ENCODE results near the gene CDH23. TPM values are rescaled to one million over a fixed set of nuclear protein-coding genes. Genes with fewer than 3 reads are reported as not detected.

CDH23 gene
- total and polyA plus RNA-seq, 2 of the 8 experiments (the other 6 are each of a cell fraction or from before 2014, with no cell fraction given) = 1.9 to 4.9 TPM

GRCh38 chr10:71528371-71529206, 131.9 kb downstream of the CDH23 start:
- FAIRE-seq (no peak), DNase-seq (ENCODE audit: low read depth in 1 of 2, low spot score in 2 of 2) (peak in 1 of 2 experiments; percentile 63)
- Histone ChIP-seq H3K27me3 (replicated peaks in 1 of 4; ENCODE audit: control insufficient read depth in 3 of 4, extremely low read depth in 1 of 4, insufficient read depth in 3 of 4, low read length in 3 of 4) (no peaks in the 10 kb centered on the region), H3K4ac (replicated peaks; ENCODE audit: insufficient read length, low read depth, low read length) (no peak overlapping the region), H2BK12ac (ENCODE audit: low read depth, low read length) (peak overlapping the region; percentile 84; the same call in 1 of the 2 replicates), H2BK120ac (replicated peaks; ENCODE audit: low read depth, low read length) (peak overlapping the region; percentile 29), H3K56ac (replicated peaks; ENCODE audit: insufficient read length, low read depth, low read length) (no peak overlapping the region), H4K91ac (replicated peaks; ENCODE audit: insufficient read length, low read length) (peak overlapping the region; percentile 2), H3K23ac (ENCODE audit: insufficient read length) (no peak overlapping the region), H4K20me1 (replicated peaks in 1 of 2; ENCODE audit: control insufficient read depth in 1 of 2, insufficient read depth in 2 of 2, low read length in 2 of 2) (no peaks in the 10 kb centered on the region), H4K8ac (ENCODE audit: extremely low read depth, insufficient read depth, low read length) (peak overlapping the region; percentile 62; the same call in 1 of the 2 replicates), H3K79me2 (ENCODE audit: control insufficient read depth in 1 of 2, insufficient read depth in 2 of 2, low read length in 2 of 2) (no peaks in the 10 kb centered on the region), H3K9me3 (ENCODE audit: insufficient read depth in 2 of 2, low read depth in 1 of 2, low read length in 1 of 2) (no peaks in the 10 kb centered on the region), H3K4me3 (ENCODE audit: extremely low read depth in 1 of 4, insufficient read depth in 2 of 4, low read depth in 3 of 4, low read length in 4 of 4) (peak overlapping the region in 1 of 4 experiments; percentile 15; a peak in 2 of 8 replicates), H3K14ac (ENCODE audit: insufficient read length) (no peak overlapping the region), H2BK20ac (ENCODE audit: low read length) (0 out of 2 replicates have a peak overlapping the region, but pooled peaks have one; percentile 93), H4K5ac (ENCODE audit: insufficient read length, low read depth, low read length) (no peak overlapping the region), H3K9ac (replicated peaks in 1 of 4; ENCODE audit: extremely low read depth in 1 of 4, low read depth in 3 of 4, low read length in 3 of 4) (no peak overlapping the region; a peak in 2 of 7 replicates), H3K4me2 (ENCODE audit: insufficient read depth in 1 of 2, low read depth in 2 of 2, low read length in 2 of 2) (peak overlapping the region; percentile 36 to 43; a peak in 2 of 4 replicates), H2AK5ac (ENCODE audit: low read depth, low read length) (peak overlapping the region; percentile 88; the same call in 1 of the 2 replicates), H2BK15ac (ENCODE audit: low read length) (0 out of 2 replicates have a peak overlapping the region, but pooled peaks have one; percentile 72), H3K23me2 (ENCODE audit: low read depth, low read length) (no peaks in the 10 kb centered on the region), H2BK5ac (ENCODE audit: low read depth, low read length) (peak overlapping the region; percentile 66; the same call in 1 of the 2 replicates), H3K27ac (ENCODE audit: low read depth, low read length) (no peak overlapping the region; the same call in 1 of the 2 replicates), H3K18ac (ENCODE audit: extremely low read depth, low read length) (peak overlapping the region; percentile 26; the same call in 1 of the 2 replicates), H3K79me1 (ENCODE audit: low read depth, low read length) (no peaks in the 10 kb centered on the region), H3K36me3 (ENCODE audit: control insufficient read depth in 2 of 4, insufficient read depth in 4 of 4, low read length in 3 of 4) (no peaks in the 10 kb centered on the region), H3K4me1 (replicated peaks in 1 of 4; ENCODE audit: control insufficient read depth in 3 of 4, insufficient read depth in 4 of 4, low read length in 3 of 4) (peaks cover 4 to 20% (median 16%) of the 10 kb centered on the region in 4 experiments), H2AFZ (ENCODE audit: low read length) (no peak overlapping the region)
- CTCF ChIA-PET (ENCODE audit: partially characterized antibody) = interaction anchor here (0.8 to 5.7 kb wide), 14 partner anchors 9 to 215 kb away, joined by 3 to 53 read pairs (median 4); no protein-coding TSS in a partner anchor
- POLR2A ChIA-PET (ENCODE audit: partially characterized antibody) = interaction anchor here (0.7 to 1.3 kb wide), 2 partner anchors 11 to 20 kb away, joined by 3 to 4 read pairs; no protein-coding TSS in a partner anchor
- whole genome bisulfite sequencing, 2 experiments (ENCODE audit: extremely low coverage in 1 of 2, insufficient coverage in 1 of 2, insufficient read length in 1 of 2, insufficient replicate concordance in 2 of 2, low coverage in 1 of 2, low lambda C conversion rate in 2 of 2, missing lambda C conversion rate in 1 of 2) = 70% methylated on average over 17 of the region's 17 CpGs; no CpG with 5 or more reads in 1 of the 2 experiments
- no peak for TF ChIP-seq RNF2 (IDR thresholded peaks at IDR 0.05; ENCODE audit: borderline replicate concordance, low read depth, low read length, missing control alignments, poor library complexity, severe bottlenecking)
- TF ChIP-seq BRCA1 (IDR thresholded peaks at IDR 0.05; ENCODE audit: low read depth, low read length) = no peak
- no peak for TF ChIP-seq SIRT6 (IDR thresholded peaks at IDR 0.05; ENCODE audit: low read length)
- 0 out of 2 replicates have a peak, but pooled peaks have one; percentile 19 for TF ChIP-seq CREB1 (IDR thresholded peaks at IDR 0.05)
- TF ChIP-seq ASH2L (IDR thresholded peaks at IDR 0.05; ENCODE audit: low read length) = peak; percentile 97
- TF ChIP-seq CHD1 (IDR thresholded peaks at IDR 0.05; ENCODE audit: low read depth, low read length) = no peak
- TF ChIP-seq POLR2A (IDR thresholded peaks at IDR 0.05; ENCODE audit: control extremely low read depth in 1 of 2, low read depth in 2 of 2, low read length in 2 of 2) = no peak
- TF ChIP-seq CBX8 (IDR thresholded peaks at IDR 0.05; ENCODE audit: borderline replicate concordance, low read depth, low read length) = no peak
- TF ChIP-seq TCF12 (IDR thresholded peaks at IDR 0.05; ENCODE audit: low read depth, low read length) = 0 out of 2 replicates have a peak, but pooled peaks have one; percentile 12
- no peak for TF ChIP-seq EP300 (IDR thresholded peaks at IDR 0.05; ENCODE audit: borderline replicate concordance in 1 of 2, low read depth in 2 of 2, low read length in 2 of 2)
- no peak for TF ChIP-seq GTF2F1 (IDR thresholded peaks at IDR 0.05; ENCODE audit: borderline replicate concordance, low read depth, low read length)
- TF ChIP-seq SP1 (IDR thresholded peaks at IDR 0.05; ENCODE audit: low read depth, low read length) = peak; percentile 83
